ENCODE results near the gene UBE2E2.

Gene UBE2E2

GRCh38 chr3:23201154-23201838, 1.8 kb upstream of the UBE2E2 start:
- TF ChIP-seq, protein P1, sequence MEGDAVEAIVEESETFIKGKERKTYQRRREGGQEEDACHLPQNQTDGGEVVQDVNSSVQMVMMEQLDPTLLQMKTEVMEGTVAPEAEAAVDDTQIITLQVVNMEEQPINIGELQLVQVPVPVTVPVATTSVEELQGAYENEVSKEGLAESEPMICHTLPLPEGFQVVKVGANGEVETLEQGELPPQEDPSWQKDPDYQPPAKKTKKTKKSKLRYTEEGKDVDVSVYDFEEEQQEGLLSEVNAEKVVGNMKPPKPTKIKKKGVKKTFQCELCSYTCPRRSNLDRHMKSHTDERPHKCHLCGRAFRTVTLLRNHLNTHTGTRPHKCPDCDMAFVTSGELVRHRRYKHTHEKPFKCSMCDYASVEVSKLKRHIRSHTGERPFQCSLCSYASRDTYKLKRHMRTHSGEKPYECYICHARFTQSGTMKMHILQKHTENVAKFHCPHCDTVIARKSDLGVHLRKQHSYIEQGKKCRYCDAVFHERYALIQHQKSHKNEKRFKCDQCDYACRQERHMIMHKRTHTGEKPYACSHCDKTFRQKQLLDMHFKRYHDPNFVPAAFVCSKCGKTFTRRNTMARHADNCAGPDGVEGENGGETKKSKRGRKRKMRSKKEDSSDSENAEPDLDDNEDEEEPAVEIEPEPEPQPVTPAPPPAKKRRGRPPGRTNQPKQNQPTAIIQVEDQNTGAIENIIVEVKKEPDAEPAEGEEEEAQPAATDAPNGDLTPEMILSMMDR (IDR thresholded peaks at IDR 0.05; ENCODE audit: borderline replicate concordance, extremely low read depth, low read length, poor library complexity, severe bottlenecking) = no peak
- no peak for TF ChIP-seq EZH2 (IDR thresholded peaks at IDR 0.05; ENCODE audit: borderline replicate concordance, low read depth, low read length, severe bottlenecking)
- DNase-seq (no peak), ATAC-seq (ENCODE audit: insufficient read depth, low read depth) (no peak)
- Histone ChIP-seq H3K79me2 (ENCODE audit: insufficient read depth, low read length) (no peaks in the 10 kb centered on the region), H3K9me3 (ENCODE audit: insufficient read depth, low read length, severe bottlenecking) (no peaks in the 10 kb centered on the region), H3K4me1 (ENCODE audit: insufficient read depth, low read length) (peaks cover 14% of the 10 kb centered on the region), H3K27me3 (ENCODE audit: insufficient read depth, low read length, poor library complexity) (peaks cover 51% of the 10 kb centered on the region), H3K36me3 (ENCODE audit: insufficient read depth, low read length) (no peaks in the 10 kb centered on the region), H3K27ac (ENCODE audit: low read length) (no peak overlapping the region), H3K4me3 (ENCODE audit: low read depth in 1 of 2, low read length in 2 of 2) (no peak overlapping the region), H3K4me2 (ENCODE audit: insufficient read depth, low read length) (no peak overlapping the region), H2AFZ (ENCODE audit: low read depth, low read length) (no peak overlapping the region), H3K9ac (ENCODE audit: low read depth, low read length) (no peak overlapping the region), H4K20me1 (ENCODE audit: insufficient read depth, low read length) (no peaks in the 10 kb centered on the region)

DNA sequence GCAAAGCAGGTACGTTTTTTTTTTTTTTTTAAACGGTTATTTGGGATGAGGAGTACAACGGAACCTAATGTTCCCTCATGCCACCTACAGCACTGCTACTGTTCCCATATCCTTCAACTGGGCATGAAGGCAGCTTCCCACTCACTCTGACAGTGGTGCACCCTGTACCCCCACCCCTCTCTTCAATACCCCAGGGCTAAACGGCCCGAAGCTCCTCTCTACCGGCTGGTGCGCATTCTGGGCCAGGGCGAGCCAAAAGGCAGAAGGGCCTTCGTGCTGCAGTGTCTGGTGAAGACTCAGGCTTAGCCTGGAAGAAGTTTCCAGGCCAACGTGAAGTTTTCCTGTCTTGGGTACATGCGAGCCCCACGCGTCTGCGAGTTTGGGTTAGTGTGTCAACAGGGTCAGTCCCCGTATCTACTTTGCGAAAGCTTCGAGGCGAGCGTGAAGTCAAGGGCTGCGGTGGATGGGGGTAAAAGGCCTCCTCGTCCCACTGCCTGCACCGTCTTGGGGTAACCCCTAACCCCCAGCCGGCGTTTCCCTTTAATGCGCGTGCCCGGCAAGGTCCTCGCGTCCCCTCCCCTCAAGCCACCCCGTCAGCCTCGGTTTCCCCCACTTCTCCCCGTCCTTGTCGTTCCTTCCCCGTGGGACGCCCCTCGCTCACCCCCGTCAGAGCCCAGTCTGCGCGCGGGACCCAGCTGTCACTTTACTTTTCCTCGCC, 765 bp upstream of the UBE2E2 start:
- ATAC-seq (ENCODE audit: insufficient read depth, low read depth) (peak; percentile 17), DNase-seq (no peak)
- Histone ChIP-seq H4K20me1 (ENCODE audit: insufficient read depth, low read length) (no peaks in the 10 kb centered on the region), H3K27me3 (ENCODE audit: insufficient read depth, low read length, poor library complexity) (peaks cover 51% of the 10 kb centered on the region), H3K36me3 (ENCODE audit: insufficient read depth, low read length) (no peaks in the 10 kb centered on the region), H3K79me2 (ENCODE audit: insufficient read depth, low read length) (no peaks in the 10 kb centered on the region), H3K4me2 (ENCODE audit: insufficient read depth, low read length) (peak overlapping the region; percentile 90), H2AFZ (ENCODE audit: low read depth, low read length) (peak overlapping the region; percentile 20), H3K27ac (ENCODE audit: low read length) (no peak overlapping the region), H3K9me3 (ENCODE audit: insufficient read depth, low read length, severe bottlenecking) (no peaks in the 10 kb centered on the region), H3K9ac (ENCODE audit: low read depth, low read length) (peak overlapping the region; percentile 60; the same call in 1 of the 2 replicates), H3K4me1 (ENCODE audit: insufficient read depth, low read length) (peaks cover 14% of the 10 kb centered on the region), H3K4me3 (ENCODE audit: low read depth in 1 of 2, low read length in 2 of 2) (peak overlapping the region in 1 of 2 experiments; percentile 76; a peak in 3 of 4 replicates)
- TF ChIP-seq, protein P1 (IDR thresholded peaks at IDR 0.05; ENCODE audit: borderline replicate concordance, extremely low read depth, low read length, poor library complexity, severe bottlenecking) = no peak
- peak; percentile 57 for TF ChIP-seq EZH2 (IDR thresholded peaks at IDR 0.05; ENCODE audit: borderline replicate concordance, low read depth, low read length, severe bottlenecking)

- H3K27me3 ChIP-seq (ENCODE audit: insufficient read depth, low read length, poor library complexity) = peaks cover 51% of the 10 kb centered on the region
- no peak overlapping the region for H3K27ac ChIP-seq (ENCODE audit: low read length)
- peak overlapping the region; percentile 60; the same call in 1 of the 2 replicates for H3K9ac ChIP-seq (ENCODE audit: low read depth, low read length)
- no peaks in the 10 kb centered on the region for H3K36me3 ChIP-seq (ENCODE audit: insufficient read depth, low read length)
- TF ChIP-seq, protein P1 (IDR thresholded peaks at IDR 0.05; ENCODE audit: borderline replicate concordance, extremely low read depth, low read length, poor library complexity, severe bottlenecking) = no peak
- peak; percentile 67 for TF ChIP-seq EZH2 (IDR thresholded peaks at IDR 0.05; ENCODE audit: borderline replicate concordance, low read depth, low read length, severe bottlenecking)
- H3K4me3 ChIP-seq (ENCODE audit: low read depth in 1 of 2, low read length in 2 of 2) = peak overlapping the region; percentile 34 to 76; a peak in 3 of 4 replicates
- ATAC-seq (ENCODE audit: insufficient read depth, low read depth) (peak; percentile 49), DNase-seq (peak; percentile 8)
- peak overlapping the region; percentile 74; the same call in 1 of the 2 replicates for H2AFZ ChIP-seq (ENCODE audit: low read depth, low read length)
- H3K79me2 ChIP-seq (ENCODE audit: insufficient read depth, low read length) = no peaks in the 10 kb centered on the region
- no peaks in the 10 kb centered on the region for H4K20me1 ChIP-seq (ENCODE audit: insufficient read depth, low read length)
- H3K4me2 ChIP-seq (ENCODE audit: insufficient read depth, low read length) = peak overlapping the region; percentile 90
- H3K9me3 ChIP-seq (ENCODE audit: insufficient read depth, low read length, severe bottlenecking) = no peaks in the 10 kb centered on the region
- peaks cover 14% of the 10 kb centered on the region for H3K4me1 ChIP-seq (ENCODE audit: insufficient read depth, low read length)
These were observed 692 bp downstream of the UBE2E2 start for GRCh38 chr3:23203708-23204330.
